NB4 (cell line): Measurements from ENCODE around the gene ATXN7L1.

Source experiments
- CTCF ChIP-seq: IDR thresholded peaks from one replicate; pipeline ENCODE4 v1.5.1; 2012; ENCODE audit warnings: low read depth, low read length
- POLR2A ChIP-seq: IDR thresholded peaks from 2 replicates; pipeline ENCODE4 v1.6.1; 2011; ENCODE audit warnings: mild to moderate bottlenecking; ENCODE audit not compliant: insufficient read length; ENCODE audit errors: extremely low read depth
- TF ChIP-seq, protein P1 (sequence below): IDR thresholded peaks from 2 replicates; pipeline ENCODE4 v1.6.1; 2011; ENCODE audit warnings: low read depth, low read length

GRCh38 chr7:105651798-105652197, 224.6 kb downstream of the ATXN7L1 start:
- no peak for TF ChIP-seq CTCF
- no peak for TF ChIP-seq POLR2A
- TF ChIP-seq, protein P1, sequence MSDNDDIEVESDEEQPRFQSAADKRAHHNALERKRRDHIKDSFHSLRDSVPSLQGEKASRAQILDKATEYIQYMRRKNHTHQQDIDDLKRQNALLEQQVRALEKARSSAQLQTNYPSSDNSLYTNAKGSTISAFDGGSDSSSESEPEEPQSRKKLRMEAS = no peak
